ENCODE measurements around the gene CCNDBP1.

CCNDBP1 gene

DNA sequence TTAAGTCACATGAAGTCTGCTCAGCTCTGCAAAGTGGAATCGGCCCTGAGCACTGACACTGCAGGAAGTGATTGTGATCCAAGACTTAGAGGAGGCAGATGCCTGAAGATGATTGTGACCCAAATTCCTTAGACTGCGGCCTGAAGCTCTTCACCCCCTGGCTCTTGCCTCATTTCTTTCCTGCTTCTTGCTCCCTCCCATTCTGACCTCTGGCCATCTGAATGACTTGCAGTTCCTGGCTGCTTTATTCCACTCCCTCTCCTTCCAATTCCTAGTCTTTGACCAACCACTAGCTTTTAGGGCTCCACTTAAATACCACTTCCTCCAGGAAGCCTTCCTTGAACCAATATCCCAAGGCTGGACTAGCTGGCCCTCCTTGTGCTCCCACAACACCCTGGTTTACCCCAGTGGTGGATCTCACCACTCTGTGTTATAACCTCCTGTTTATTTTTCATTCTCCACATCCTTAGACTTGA is 45.5 kb downstream of the CCNDBP1 start:
- Histone ChIP-seq H3K27me3 (ENCODE audit: insufficient read depth, poor library complexity, severe bottlenecking) (no peaks in the 10 kb centered on the region), H3K4me3 (replicated peaks; ENCODE audit: insufficient read depth, low read length) (no peak overlapping the region), H3K27ac (replicated peaks) (no peak overlapping the region)
- no peak for DNase-seq (ENCODE audit: low read depth in 1 of 2, low spot score in 1 of 2)
- TF ChIP-seq GABPA (IDR thresholded peaks at IDR 0.05; ENCODE audit: low read depth), result no peak

DNA sequence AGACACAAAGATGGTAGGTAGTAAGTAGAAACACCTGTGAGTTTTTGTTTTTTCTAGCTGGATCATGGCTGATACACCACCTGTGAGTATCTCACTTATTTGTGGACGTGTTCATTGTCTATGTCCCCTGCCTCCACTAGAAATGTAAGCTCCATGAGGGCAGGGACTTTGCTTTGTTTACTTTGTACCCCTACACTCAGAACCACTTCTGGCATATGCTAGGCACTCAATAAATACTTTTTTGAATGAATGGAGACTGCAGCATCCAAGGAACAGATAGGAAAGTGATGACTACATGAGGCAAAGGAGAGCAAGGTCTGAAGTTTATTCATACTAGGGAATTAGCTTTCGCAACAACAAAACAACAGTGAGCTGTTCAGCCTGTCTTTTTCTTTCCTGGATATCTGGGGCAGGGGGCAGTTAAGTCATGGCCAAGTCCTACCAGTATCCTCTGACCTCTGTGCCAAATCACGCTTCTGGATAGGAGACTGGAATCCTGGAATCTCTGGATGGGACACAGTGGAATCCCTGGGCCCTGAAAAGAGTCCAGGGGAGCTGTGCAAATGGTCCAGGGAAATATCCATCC is 47.2 kb downstream of the CCNDBP1 start:
- Histone ChIP-seq H3K4me3 (replicated peaks; ENCODE audit: insufficient read depth, low read length) (no peak overlapping the region), H3K27ac (replicated peaks) (no peak overlapping the region), H3K27me3 (ENCODE audit: insufficient read depth, poor library complexity, severe bottlenecking) (no peaks in the 10 kb centered on the region)
- no peak for DNase-seq (ENCODE audit: low read depth in 1 of 2, low spot score in 1 of 2)
- TF ChIP-seq, protein P1, sequence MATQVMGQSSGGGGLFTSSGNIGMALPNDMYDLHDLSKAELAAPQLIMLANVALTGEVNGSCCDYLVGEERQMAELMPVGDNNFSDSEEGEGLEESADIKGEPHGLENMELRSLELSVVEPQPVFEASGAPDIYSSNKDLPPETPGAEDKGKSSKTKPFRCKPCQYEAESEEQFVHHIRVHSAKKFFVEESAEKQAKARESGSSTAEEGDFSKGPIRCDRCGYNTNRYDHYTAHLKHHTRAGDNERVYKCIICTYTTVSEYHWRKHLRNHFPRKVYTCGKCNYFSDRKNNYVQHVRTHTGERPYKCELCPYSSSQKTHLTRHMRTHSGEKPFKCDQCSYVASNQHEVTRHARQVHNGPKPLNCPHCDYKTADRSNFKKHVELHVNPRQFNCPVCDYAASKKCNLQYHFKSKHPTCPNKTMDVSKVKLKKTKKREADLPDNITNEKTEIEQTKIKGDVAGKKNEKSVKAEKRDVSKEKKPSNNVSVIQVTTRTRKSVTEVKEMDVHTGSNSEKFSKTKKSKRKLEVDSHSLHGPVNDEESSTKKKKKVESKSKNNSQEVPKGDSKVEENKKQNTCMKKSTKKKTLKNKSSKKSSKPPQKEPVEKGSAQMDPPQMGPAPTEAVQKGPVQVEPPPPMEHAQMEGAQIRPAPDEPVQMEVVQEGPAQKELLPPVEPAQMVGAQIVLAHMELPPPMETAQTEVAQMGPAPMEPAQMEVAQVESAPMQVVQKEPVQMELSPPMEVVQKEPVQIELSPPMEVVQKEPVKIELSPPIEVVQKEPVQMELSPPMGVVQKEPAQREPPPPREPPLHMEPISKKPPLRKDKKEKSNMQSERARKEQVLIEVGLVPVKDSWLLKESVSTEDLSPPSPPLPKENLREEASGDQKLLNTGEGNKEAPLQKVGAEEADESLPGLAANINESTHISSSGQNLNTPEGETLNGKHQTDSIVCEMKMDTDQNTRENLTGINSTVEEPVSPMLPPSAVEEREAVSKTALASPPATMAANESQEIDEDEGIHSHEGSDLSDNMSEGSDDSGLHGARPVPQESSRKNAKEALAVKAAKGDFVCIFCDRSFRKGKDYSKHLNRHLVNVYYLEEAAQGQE (IDR thresholded peaks at IDR 0.05; ENCODE audit: insufficient replicate concordance, low read depth), result no peak
- no peak for TF ChIP-seq GABPA (IDR thresholded peaks at IDR 0.05; ENCODE audit: low read depth)
- TF ChIP-seq SPI1 (IDR thresholded peaks at IDR 0.05; ENCODE audit: borderline replicate concordance, low read depth), result no peak
- TF ChIP-seq, protein P2, sequence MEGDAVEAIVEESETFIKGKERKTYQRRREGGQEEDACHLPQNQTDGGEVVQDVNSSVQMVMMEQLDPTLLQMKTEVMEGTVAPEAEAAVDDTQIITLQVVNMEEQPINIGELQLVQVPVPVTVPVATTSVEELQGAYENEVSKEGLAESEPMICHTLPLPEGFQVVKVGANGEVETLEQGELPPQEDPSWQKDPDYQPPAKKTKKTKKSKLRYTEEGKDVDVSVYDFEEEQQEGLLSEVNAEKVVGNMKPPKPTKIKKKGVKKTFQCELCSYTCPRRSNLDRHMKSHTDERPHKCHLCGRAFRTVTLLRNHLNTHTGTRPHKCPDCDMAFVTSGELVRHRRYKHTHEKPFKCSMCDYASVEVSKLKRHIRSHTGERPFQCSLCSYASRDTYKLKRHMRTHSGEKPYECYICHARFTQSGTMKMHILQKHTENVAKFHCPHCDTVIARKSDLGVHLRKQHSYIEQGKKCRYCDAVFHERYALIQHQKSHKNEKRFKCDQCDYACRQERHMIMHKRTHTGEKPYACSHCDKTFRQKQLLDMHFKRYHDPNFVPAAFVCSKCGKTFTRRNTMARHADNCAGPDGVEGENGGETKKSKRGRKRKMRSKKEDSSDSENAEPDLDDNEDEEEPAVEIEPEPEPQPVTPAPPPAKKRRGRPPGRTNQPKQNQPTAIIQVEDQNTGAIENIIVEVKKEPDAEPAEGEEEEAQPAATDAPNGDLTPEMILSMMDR (IDR thresholded peaks at IDR 0.05; ENCODE audit: insufficient read depth, low read length), result no peak
- no peak for TF ChIP-seq POLR2AphosphoS5 (IDR thresholded peaks at IDR 0.05; ENCODE audit: low read depth)

DNA sequence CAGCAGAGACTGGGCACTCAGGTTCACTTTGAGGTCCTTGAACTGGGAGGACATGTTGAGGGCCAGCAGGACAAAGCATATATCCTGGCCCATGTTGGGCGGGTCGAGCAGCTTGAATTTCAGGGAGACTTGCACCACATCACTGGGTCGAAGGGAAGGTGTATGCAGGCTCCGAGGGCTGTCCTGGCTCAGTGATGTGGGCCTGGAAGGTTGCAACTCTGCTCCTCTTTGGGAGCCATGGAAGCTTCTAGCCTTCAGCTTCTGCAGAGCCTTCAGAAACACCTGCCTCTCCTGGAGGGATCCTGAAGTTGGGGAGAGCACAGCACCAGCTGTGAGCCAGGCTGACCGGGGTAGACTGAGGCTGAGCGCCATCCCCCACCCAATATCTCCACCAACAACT is 50.3 kb downstream of the CCNDBP1 start:
- Histone ChIP-seq H3K4me3 (replicated peaks; ENCODE audit: insufficient read depth, low read length) (no peak overlapping the region), H3K27ac (replicated peaks) (no peak overlapping the region), H3K27me3 (ENCODE audit: insufficient read depth, poor library complexity, severe bottlenecking) (no peaks in the 10 kb centered on the region)
- TF ChIP-seq SPI1 (IDR thresholded peaks at IDR 0.05; ENCODE audit: borderline replicate concordance, low read depth), result no peak
- DNase-seq (ENCODE audit: low read depth in 1 of 2, low spot score in 1 of 2), result no peak

DNA sequence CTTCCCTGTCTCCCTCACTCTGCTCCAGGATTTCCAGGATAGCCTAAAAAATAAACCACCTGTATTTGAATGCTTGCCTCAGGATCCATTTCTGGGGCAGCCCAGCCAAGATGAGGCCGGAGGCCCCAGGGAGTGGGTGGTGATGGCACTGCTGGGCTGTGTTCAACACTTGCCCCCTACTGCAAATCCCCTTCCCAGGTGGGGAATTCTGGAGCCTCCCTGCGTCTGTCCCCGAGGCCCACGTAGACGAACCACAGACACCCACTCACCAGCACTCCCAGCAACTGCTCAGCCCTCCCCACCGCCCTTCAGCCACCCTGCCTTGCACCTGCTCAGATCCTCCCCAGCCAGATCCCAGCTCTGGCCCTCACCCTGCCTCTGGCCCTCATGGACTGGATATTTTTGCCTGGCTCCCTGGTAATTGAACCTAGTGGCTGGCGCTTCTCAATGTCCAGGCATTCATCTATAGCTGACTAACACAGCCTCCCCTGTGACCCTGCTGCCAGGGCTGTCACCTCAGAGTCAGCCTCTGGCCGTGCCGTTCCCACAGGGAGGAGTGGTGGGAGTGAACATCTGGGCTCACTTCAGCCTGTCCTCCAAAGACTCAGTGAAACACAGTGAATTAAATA is 52.8 kb downstream of the CCNDBP1 start:
- H3K27ac ChIP-seq (replicated peaks), result peak overlapping the region; percentile 87
- DNase-seq (ENCODE audit: low read depth in 1 of 2, low spot score in 1 of 2), result no peak
- no peaks in the 10 kb centered on the region for H3K27me3 ChIP-seq (ENCODE audit: insufficient read depth, poor library complexity, severe bottlenecking)
- TF ChIP-seq GABPA (IDR thresholded peaks at IDR 0.05; ENCODE audit: low read depth) (no peak), SPI1 (IDR thresholded peaks at IDR 0.05; ENCODE audit: borderline replicate concordance, low read depth) (no peak), POLR2AphosphoS5 (IDR thresholded peaks at IDR 0.05; ENCODE audit: low read depth) (no peak)
- TF ChIP-seq, protein P2 (IDR thresholded peaks at IDR 0.05; ENCODE audit: insufficient read depth, low read length), result no peak
- TF ChIP-seq, protein P1 (IDR thresholded peaks at IDR 0.05; ENCODE audit: insufficient replicate concordance, low read depth), result no peak
- peak overlapping the region; percentile 19 for H3K4me3 ChIP-seq (replicated peaks; ENCODE audit: insufficient read depth, low read length)

All from HL-60 (cell line).